Left lung (tissue), 10 donors: Measurements from ENCODE around the gene CDNF. TPM values are rescaled to one million over a fixed set of nuclear protein-coding genes. Genes with fewer than 3 reads are reported as not detected.

ENCODE experiments used
- ATAC-seq: fragments of 200-7000 bp; cut with Tn5 transposase; one replicate; pipeline ENCODE4 v1.9.1; 2020; ENCODE audit warnings: moderate library complexity
- DNase-seq, 4 donors: peaks; one replicate each; pipeline ENCODE4 v3.0.0-alpha.2; 2013 to 2020
- H3K27ac ChIP-seq, 2 donors: fragments of 200-600 bp; sonication (generic) in 1 of 2; one replicate each; pipeline versions ENCODE4 v1.5.0 to v1.8.0; 2020 to 2021
- H3K27me3 ChIP-seq, 2 donors: fragments of 200-600 bp; sonication (generic) in 1 of 2; one replicate each; pipeline versions ENCODE4 v1.5.0 to v1.8.0; 2020 to 2021
- H3K36me3 ChIP-seq, 2 donors: fragments of 200-600 bp; sonication (generic) in 1 of 2; one replicate each; pipeline versions ENCODE4 v1.5.0 to v1.8.0; 2020 to 2021
- H3K4me1 ChIP-seq, 2 donors: fragments of 200-600 bp; one replicate each; pipeline ENCODE4 v1.8.0; 2021
- H3K4me3 ChIP-seq, 2 donors: fragments of 200-600 bp; sonication (generic) in 1 of 2; one replicate each; pipeline versions ENCODE4 v1.5.0 to v1.8.0; 2020 to 2021; ENCODE audit warnings: mild to moderate bottlenecking in 1 of 2
- H3K9me3 ChIP-seq, 2 donors: fragments of 200-600 bp; sonication (generic) in 1 of 2; one replicate each; pipeline versions ENCODE4 v1.5.0 to v1.8.0; 2020 to 2021
- intact Hi-C, 2 donors: fragments of 100-400 bp; cut with DNase I; formaldehyde crosslinking; loops; one replicate each; pipeline versions ENCODE4 v1.11.2 to v1.14.2; 2022
- polyA plus RNA-seq, 6 donors: library from polyadenylated mRNA; unstranded; fragments of 120-200 nt; gene quantifications; one replicate each; pipeline ENCODE4 v1.2.1, GENCODE V29; 2013; ENCODE audit not compliant: insufficient read length in 6 of 6
- total RNA-seq, 2 donors: library from RNA; stranded (reverse); fragmentation: NEBNext Ultra II Directional; extraction: Animal tissue kit (Norgen Biotek cat#: 25700); gene quantifications; one replicate each; pipeline ENCODE4 v1.2.1, GENCODE V29; 2021
- TF ChIP-seq, protein P1 (sequence below), 2 donors: fragments of 200-600 bp; sonication (generic) in 1 of 2; IDR thresholded peaks; one replicate each; pipeline versions ENCODE4 v1.5.0 to v1.8.0; 2021; ENCODE audit warnings: antibody characterized with exemption in 2 of 2
- donor health status: DM: no; HTN: yes; CAD: no.
- donor health status: DM: no; HTN: no; CAD: no.

CDNF gene
- total and polyA plus RNA-seq, 8 donors = 0.38 to 4.3 (median 2.9) TPM

DNA sequence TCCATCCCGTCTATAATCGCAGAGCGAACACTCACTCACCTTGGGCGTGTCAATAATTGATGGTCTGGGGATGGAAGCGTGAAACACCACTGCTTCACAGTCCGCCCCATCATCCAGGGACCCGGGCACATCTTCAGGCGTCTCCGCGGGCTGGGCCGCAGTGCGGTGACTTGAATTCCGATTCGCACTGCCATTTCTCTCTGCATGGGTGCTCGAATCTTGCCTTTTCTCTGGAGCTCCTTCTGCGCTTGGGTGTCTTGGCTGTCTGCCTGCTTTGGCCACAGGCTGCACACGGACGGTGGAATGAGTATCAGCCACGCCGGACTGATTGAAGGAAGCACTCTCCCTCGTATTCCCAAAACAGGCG, 63.6 kb downstream of the CDNF start:
- Histone ChIP-seq H3K9me3 (no peaks in the 10 kb centered on the region), H3K4me3 (no peak overlapping the region), H3K27ac (no peak overlapping the region), H3K36me3 (no peaks in the 10 kb centered on the region), H3K27me3 (no peaks in the 10 kb centered on the region), H3K4me1 (peaks cover 2 to 7% of the 10 kb centered on the region in 2 donors)
- DNase-seq (no peak), ATAC-seq (no peak)
- intact Hi-C loops = no loop called here
- TF ChIP-seq, protein P1, sequence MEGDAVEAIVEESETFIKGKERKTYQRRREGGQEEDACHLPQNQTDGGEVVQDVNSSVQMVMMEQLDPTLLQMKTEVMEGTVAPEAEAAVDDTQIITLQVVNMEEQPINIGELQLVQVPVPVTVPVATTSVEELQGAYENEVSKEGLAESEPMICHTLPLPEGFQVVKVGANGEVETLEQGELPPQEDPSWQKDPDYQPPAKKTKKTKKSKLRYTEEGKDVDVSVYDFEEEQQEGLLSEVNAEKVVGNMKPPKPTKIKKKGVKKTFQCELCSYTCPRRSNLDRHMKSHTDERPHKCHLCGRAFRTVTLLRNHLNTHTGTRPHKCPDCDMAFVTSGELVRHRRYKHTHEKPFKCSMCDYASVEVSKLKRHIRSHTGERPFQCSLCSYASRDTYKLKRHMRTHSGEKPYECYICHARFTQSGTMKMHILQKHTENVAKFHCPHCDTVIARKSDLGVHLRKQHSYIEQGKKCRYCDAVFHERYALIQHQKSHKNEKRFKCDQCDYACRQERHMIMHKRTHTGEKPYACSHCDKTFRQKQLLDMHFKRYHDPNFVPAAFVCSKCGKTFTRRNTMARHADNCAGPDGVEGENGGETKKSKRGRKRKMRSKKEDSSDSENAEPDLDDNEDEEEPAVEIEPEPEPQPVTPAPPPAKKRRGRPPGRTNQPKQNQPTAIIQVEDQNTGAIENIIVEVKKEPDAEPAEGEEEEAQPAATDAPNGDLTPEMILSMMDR (IDR thresholded peaks at IDR 0.05) = no peak

DNA sequence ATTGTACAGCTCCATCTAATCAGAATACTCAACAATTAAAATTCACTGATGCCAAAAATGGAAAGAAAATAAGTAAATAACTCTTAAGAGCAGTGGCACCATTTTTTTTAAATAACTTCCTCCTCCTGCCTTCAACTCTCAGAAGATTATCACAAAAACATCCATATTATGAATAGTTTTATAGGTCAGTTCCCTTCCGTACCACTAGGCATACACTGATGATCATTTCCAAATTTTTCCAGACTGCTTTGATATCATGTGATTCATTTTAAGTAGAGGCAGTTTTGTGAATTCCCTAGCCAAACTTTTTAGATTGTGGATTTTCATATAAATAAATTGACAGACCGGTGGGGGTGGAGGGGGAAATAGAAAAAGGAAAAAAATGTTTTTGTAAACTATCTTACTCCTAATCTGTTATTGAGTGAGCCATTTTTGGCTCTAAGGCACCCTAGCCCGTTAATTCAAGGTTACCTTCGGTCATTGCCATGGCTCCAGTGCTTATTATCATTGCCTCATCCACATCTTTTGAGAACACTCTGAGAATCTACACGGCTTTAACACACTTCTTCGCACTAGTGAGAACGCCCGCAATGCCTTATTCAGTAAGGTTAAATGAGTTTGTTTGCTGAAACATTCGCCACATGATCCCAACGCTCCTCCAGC, 64.2 kb downstream of the CDNF start:
- ATAC-seq (peak; percentile 29), DNase-seq (no peak)
- Histone ChIP-seq H3K4me1 (peaks cover 2% of the 10 kb centered on the region in 2 donors), H3K27ac (no peak overlapping the region), H3K36me3 (no peaks in the 10 kb centered on the region), H3K9me3 (no peaks in the 10 kb centered on the region), H3K27me3 (no peaks in the 10 kb centered on the region), H3K4me3 (no peak overlapping the region)
- intact Hi-C loops = no loop called here
- TF ChIP-seq, protein P1 (IDR thresholded peaks at IDR 0.05) = no peak

DNA sequence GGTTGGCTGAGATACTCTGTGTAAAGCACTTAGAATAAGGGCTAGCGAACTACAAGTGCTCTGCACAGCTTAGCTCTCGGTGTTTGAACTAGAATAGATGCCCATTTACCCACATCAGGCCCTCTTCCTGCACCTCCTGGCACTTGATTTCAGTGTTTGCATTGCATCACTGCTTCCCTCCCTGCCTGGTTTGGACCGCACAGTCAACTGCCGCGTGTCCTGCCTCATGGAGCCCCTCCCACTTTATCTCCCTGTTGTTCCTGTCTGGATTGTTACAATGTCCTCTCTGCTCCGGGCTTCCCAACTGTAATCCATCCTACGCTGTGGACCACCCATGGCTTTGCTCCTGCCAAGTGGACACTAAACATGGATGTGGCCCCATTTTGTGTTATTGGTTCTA, 65.4 kb downstream of the CDNF start:
- H3K27me3 ChIP-seq = no peaks in the 10 kb centered on the region
- DNase-seq = no peak
- H3K4me3 ChIP-seq = no peak overlapping the region
- H3K36me3 ChIP-seq = no peaks in the 10 kb centered on the region
- H3K27ac ChIP-seq = no peak overlapping the region
- no peaks in the 10 kb centered on the region for H3K9me3 ChIP-seq
- intact Hi-C loops = no loop called here
- ATAC-seq = peak; percentile 52
- TF ChIP-seq, protein P1 (IDR thresholded peaks at IDR 0.05) = no peak
- H3K4me1 ChIP-seq = no peaks in the 10 kb centered on the region

GRCh38 chr10:14770927-14771326, 66.9 kb downstream of the CDNF start:
- Histone ChIP-seq H3K27me3 (no peaks in the 10 kb centered on the region), H3K4me1 (no peaks in the 10 kb centered on the region), H3K4me3 (no peak overlapping the region), H3K27ac (no peak overlapping the region), H3K36me3 (no peaks in the 10 kb centered on the region), H3K9me3 (no peaks in the 10 kb centered on the region)
- intact Hi-C loops = no loop called here
- DNase-seq (no peak), ATAC-seq (no peak)
- TF ChIP-seq, protein P1 (IDR thresholded peaks at IDR 0.05) = no peak

Other genes starting within 250 kb of the CDNF start
- 10 to 100 TPM; 66.2 to 75.6 TPM for gene FAM107B, start 63.1 kb downstream of the CDNF start, total RNA-seq
- gene FAM107B, start 63.1 kb downstream of the CDNF start, polyA plus RNA-seq = 10 to 100 TPM; 74.1 to 93.6 (median 83.1) TPM
- 10 to 100 TPM in 1 of 2 donors, 1 to 10 TPM in 1; 6.6 to 13.6 TPM for gene HSPA14, start 269 bp upstream of the CDNF start, total RNA-seq
- 10 to 100 TPM; 18.4 to 23.8 (median 21.0) TPM for gene HSPA14, start 269 bp upstream of the CDNF start, polyA plus RNA-seq
- 10 to 100 TPM in 1 of 2 donors, 1 to 10 TPM in 1; 8.5 to 11.5 TPM for gene MSANTD7, start 269 bp upstream of the CDNF start, total RNA-seq
- 10 to 100 TPM; 15.8 to 18.1 (median 16.1) TPM for gene MSANTD7, start 269 bp upstream of the CDNF start, polyA plus RNA-seq
- 10 to 100 TPM; 10.1 to 10.9 TPM for gene SUV39H2, start 40.8 kb upstream of the CDNF start, total RNA-seq
- 10 to 100 TPM; 15.7 to 18.5 (median 17.0) TPM for gene SUV39H2, start 40.8 kb upstream of the CDNF start, polyA plus RNA-seq
- gene DCLRE1C, start 116.1 kb upstream of the CDNF start, total RNA-seq = 10 to 100 TPM in 1 of 2 donors, 1 to 10 TPM in 1; 8.3 to 11.0 TPM
- gene DCLRE1C, start 116.1 kb upstream of the CDNF start, polyA plus RNA-seq = 10 to 100 TPM; 17.5 to 24.6 (median 20.4) TPM
- gene MEIG1, start 121.4 kb upstream of the CDNF start, total RNA-seq = not detected
- 1 to 10 TPM in 5 of 6 donors, under 1 TPM in 1; 0.86 to 1.8 (median 1.3) TPM for gene MEIG1, start 121.4 kb upstream of the CDNF start, polyA plus RNA-seq
- gene OLAH, start 205.9 kb upstream of the CDNF start, total RNA-seq = 10 to 100 TPM in 1 of 2 donors, under 1 TPM in 1; 0.55 to 19.0 TPM
- gene OLAH, start 205.9 kb upstream of the CDNF start, polyA plus RNA-seq = under 1 TPM in 3 of 6 donors, not detected in 3; 0.08 to 0.34 (median 0.24) TPM